IgD-negative memory B cell (primary cell): ENCODE data around the gene VPS13D. TPM values are rescaled to one million over a fixed set of nuclear protein-coding genes. Genes with fewer than 3 reads are reported as not detected.

Experiments used
- H3K27ac Mint-ChIP-seq, 3 donors: one replicate each; pipeline ENCODE4 v1.8.0; 2020 to 2022; ENCODE audit warnings: mild to moderate bottlenecking in 3 of 3, mixed read lengths in 3 of 3, moderate library complexity in 1 of 3
- H3K27me3 Mint-ChIP-seq: one replicate; pipeline ENCODE4 v1.8.0; 2021; ENCODE audit warnings: mixed read lengths
- H3K36me3 Mint-ChIP-seq: one replicate; pipeline ENCODE4 v1.8.0; 2020; ENCODE audit warnings: mild to moderate bottlenecking, mixed read lengths
- H3K4me1 Mint-ChIP-seq, 3 donors: one replicate each; pipeline ENCODE4 v1.8.0; 2020 to 2022; ENCODE audit warnings: mixed read lengths in 3 of 3, mild to moderate bottlenecking in 1 of 3
- H3K4me3 Mint-ChIP-seq, 4 donors: one replicate each; pipeline ENCODE4 v1.8.0; 2020 to 2022; ENCODE audit warnings: mild to moderate bottlenecking in 4 of 4, mixed read lengths in 4 of 4, moderate library complexity in 3 of 4
- H3K9me3 Mint-ChIP-seq, 3 donors: one replicate each; pipeline ENCODE4 v1.8.0; 2020 to 2021; ENCODE audit warnings: mixed read lengths in 3 of 3, mild to moderate bottlenecking in 1 of 3
- polyA plus RNA-seq: library from polyadenylated mRNA; unstranded; fragments of 300-500 nt; fragmentation: Illumina TruSeq; gene quantifications from one replicate; pipeline ENCODE4 v1.2.3, GENCODE V29; 2021

Gene VPS13D
- polyA plus RNA-seq, 1 donor from 2014 or later, result 8.9 TPM

DNA sequence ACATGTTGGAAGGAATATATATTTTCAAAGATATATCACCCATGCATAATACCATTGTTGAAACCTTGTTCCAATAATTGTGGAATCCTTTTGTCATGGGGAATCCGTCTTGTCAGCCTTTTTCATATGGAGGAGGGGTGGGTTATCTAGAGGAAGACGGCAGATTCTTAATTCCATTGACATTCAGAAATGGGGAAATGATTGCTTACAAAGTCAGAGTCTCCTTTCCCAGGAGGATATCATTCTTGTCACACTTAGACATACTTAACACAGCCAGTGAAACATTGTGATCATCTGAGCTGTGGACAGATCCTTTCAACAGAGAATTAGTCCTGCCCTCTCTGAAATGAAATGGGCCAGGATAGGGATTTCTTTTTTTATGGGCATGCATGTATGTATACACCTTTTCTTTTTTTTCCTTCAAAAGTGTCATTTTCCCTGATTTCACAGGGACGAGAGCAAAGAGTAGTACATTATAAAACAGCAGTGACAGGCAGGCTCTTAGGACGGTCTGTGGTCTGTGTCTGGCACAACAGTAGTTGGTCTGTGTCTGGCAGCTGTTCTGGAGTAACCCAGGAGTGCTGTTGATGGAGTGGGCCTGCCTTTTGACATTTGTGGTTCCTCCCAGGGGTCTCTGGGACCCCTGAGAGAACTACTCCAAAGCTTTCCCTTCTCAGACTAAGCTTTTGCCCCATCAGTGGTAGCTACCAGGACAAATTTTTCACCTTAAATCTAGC is 50.1 kb downstream of the VPS13D start:
- H3K4me3 Mint-ChIP-seq, result no peak overlapping the region
- H3K27me3 Mint-ChIP-seq, result no peaks in the 10 kb centered on the region
- H3K27ac Mint-ChIP-seq, result peak overlapping the region in 2 of 3 donors; percentile 23 to 39
- peaks cover 0 to 2% (median 0%) of the 10 kb centered on the region in 3 donors for H3K4me1 Mint-ChIP-seq
- no peaks in the 10 kb centered on the region for H3K9me3 Mint-ChIP-seq
- H3K36me3 Mint-ChIP-seq, result peaks cover 2% of the 10 kb centered on the region

GRCh38 chr1:12282142-12282541 is 52.3 kb downstream of the VPS13D start:
- Mint-ChIP-seq H3K36me3 (peaks cover 3% of the 10 kb centered on the region), H3K4me1 (peaks cover 2 to 9% (median 5%) of the 10 kb centered on the region in 3 donors), H3K27ac (no peak overlapping the region), H3K27me3 (no peaks in the 10 kb centered on the region), H3K9me3 (no peaks in the 10 kb centered on the region), H3K4me3 (no peak overlapping the region)

- Mint-ChIP-seq H3K36me3 (peaks cover 4% of the 10 kb centered on the region), H3K27ac (no peak overlapping the region), H3K27me3 (no peaks in the 10 kb centered on the region)
These were observed 54.7 kb downstream of the VPS13D start for GRCh38 chr1:12284486-12284885.

DNA sequence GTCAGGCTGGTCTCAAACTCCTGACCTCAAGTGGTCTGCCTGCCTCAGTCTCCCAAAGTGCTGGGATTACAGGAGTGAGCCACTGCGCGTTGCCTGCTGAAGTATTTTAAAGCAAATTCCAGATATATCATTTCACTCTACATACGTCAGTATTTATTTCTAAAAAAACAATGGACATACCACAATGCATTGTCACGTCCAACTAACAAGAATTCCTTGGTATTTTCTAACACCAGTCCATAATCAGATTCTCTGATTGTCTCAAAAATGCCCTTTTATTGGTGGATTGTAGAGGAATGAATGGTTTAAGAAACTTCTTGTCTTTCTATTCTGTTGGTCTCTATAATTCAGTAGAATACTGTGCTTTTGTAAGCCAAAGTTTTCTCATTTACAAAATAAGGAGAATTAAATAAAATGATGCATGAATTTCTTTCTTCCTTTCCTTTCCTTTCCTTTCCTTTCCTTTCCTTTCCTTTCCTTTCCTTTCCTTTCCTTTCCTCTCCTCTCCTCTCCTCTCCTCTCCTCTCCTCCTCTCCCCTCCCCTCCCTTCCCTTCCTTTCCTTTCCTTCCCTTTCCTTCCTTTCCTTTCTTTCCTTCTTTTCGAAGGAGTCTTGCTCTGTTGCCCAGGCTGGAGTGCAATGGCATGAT is 55.8 kb downstream of the VPS13D start:
- peaks cover 7 to 14% (median 12%) of the 10 kb centered on the region in 3 donors for H3K4me1 Mint-ChIP-seq
- H3K9me3 Mint-ChIP-seq, result no peaks in the 10 kb centered on the region

More at GRCh38 chr1:12284486-12284885, 54.7 kb downstream of the VPS13D start:
- H3K4me3 Mint-ChIP-seq, result no peak overlapping the region
- peaks cover 7 to 14% (median 12%) of the 10 kb centered on the region in 3 donors for H3K4me1 Mint-ChIP-seq
- H3K9me3 Mint-ChIP-seq, result no peaks in the 10 kb centered on the region

GRCh38 chr1:12287869-12288268 is 58.0 kb downstream of the VPS13D start:
- Mint-ChIP-seq H3K4me3 (no peak overlapping the region), H3K36me3 (peaks cover 9% of the 10 kb centered on the region), H3K9me3 (no peaks in the 10 kb centered on the region), H3K27me3 (no peaks in the 10 kb centered on the region), H3K27ac (peak overlapping the region in 1 of 3 donors; percentile 69), H3K4me1 (peaks cover 6 to 14% (median 12%) of the 10 kb centered on the region in 3 donors)

More for the DNA sequence above, 55.8 kb downstream of the VPS13D start:
- Mint-ChIP-seq H3K4me3 (no peak overlapping the region), H3K27ac (no peak overlapping the region), H3K36me3 (peaks cover 4% of the 10 kb centered on the region), H3K27me3 (no peaks in the 10 kb centered on the region)

DNA sequence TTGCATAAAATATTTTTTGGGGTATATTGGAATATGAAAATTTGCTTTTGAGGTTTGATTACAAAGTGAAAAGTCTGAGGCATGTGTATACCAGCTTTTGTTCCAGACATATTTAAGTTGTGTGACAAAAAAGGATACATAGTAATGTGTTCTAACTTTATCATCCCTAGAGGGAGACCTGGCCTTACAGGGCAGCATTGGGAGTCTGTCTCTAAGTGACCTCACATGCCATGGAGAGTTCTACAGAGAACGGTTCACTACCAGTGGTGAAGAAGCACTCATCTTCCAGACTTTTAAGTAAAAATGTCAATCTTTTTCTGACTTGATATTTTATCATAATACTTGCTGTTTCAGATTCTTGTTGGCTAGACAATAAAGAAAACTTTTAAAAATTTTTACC is 61.0 kb downstream of the VPS13D start:
- peak overlapping the region in 1 of 3 donors; percentile 19 for H3K27ac Mint-ChIP-seq
- H3K36me3 Mint-ChIP-seq, result peaks cover 12% of the 10 kb centered on the region
- H3K4me3 Mint-ChIP-seq, result no peak overlapping the region
- peaks cover 6 to 14% (median 12%) of the 10 kb centered on the region in 3 donors for H3K4me1 Mint-ChIP-seq
- H3K9me3 Mint-ChIP-seq, result no peaks in the 10 kb centered on the region
- H3K27me3 Mint-ChIP-seq, result no peaks in the 10 kb centered on the region

GRCh38 chr1:12293416-12293815 is 63.6 kb downstream of the VPS13D start:
- H3K36me3 Mint-ChIP-seq, result peaks cover 10% of the 10 kb centered on the region
- no peaks in the 10 kb centered on the region for H3K27me3 Mint-ChIP-seq
- H3K27ac Mint-ChIP-seq, result no peak overlapping the region
- no peaks in the 10 kb centered on the region for H3K9me3 Mint-ChIP-seq
- no peak overlapping the region for H3K4me3 Mint-ChIP-seq
- no peaks in the 10 kb centered on the region for H3K4me1 Mint-ChIP-seq

DNA sequence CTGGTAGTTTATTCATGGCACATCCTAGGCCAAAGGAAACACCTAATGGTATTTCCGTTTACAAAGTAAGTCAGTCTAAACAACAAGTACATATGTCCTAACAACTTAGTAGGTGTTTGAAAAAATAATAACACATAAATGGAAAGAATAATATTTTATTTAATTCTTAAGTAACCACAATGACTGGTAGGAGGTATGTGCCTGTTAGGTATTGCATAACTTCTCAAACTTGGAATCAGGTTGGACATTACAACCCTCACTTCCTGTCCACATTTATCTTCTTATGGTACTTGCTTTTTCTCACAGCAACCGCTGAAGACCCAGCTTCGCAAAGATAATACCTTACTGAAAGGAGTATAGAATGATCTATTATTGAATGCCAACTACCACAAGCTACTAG is 64.2 kb downstream of the VPS13D start:
- H3K4me3 Mint-ChIP-seq, result no peak overlapping the region
- H3K27ac Mint-ChIP-seq, result no peak overlapping the region
- peaks cover 8% of the 10 kb centered on the region for H3K36me3 Mint-ChIP-seq
- no peaks in the 10 kb centered on the region for H3K9me3 Mint-ChIP-seq
- no peaks in the 10 kb centered on the region for H3K4me1 Mint-ChIP-seq
- no peaks in the 10 kb centered on the region for H3K27me3 Mint-ChIP-seq

GRCh38 chr1:12296016-12296415 is 66.2 kb downstream of the VPS13D start:
- H3K9me3 Mint-ChIP-seq, result no peaks in the 10 kb centered on the region
- H3K27me3 Mint-ChIP-seq, result no peaks in the 10 kb centered on the region
- H3K27ac Mint-ChIP-seq, result no peak overlapping the region
- no peak overlapping the region for H3K4me3 Mint-ChIP-seq
- peaks cover 8% of the 10 kb centered on the region for H3K36me3 Mint-ChIP-seq
- no peaks in the 10 kb centered on the region for H3K4me1 Mint-ChIP-seq

DNA sequence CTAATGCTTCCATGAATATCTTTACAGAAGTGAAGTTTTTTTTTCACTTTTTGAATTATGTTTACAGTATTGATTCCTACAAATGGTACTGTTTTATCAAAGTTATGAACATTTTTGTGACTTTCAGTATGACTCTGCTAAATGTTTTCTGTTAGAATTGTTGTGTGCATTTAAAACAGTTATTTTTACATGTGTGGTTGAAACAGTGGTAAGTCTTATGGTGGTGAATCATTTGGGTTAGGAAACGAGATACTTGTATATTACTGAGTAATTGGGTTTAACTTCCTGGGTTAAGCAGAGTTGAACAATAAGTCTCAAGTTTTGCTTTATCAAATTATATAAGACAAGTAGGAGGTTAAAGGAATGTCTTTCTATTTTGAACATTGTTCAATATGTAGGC is 66.8 kb downstream of the VPS13D start:
- H3K9me3 Mint-ChIP-seq, result no peaks in the 10 kb centered on the region
- H3K27me3 Mint-ChIP-seq, result no peaks in the 10 kb centered on the region
- H3K4me3 Mint-ChIP-seq, result no peak overlapping the region
- no peak overlapping the region for H3K27ac Mint-ChIP-seq
- H3K4me1 Mint-ChIP-seq, result no peaks in the 10 kb centered on the region
- H3K36me3 Mint-ChIP-seq, result peaks cover 5% of the 10 kb centered on the region

DNA sequence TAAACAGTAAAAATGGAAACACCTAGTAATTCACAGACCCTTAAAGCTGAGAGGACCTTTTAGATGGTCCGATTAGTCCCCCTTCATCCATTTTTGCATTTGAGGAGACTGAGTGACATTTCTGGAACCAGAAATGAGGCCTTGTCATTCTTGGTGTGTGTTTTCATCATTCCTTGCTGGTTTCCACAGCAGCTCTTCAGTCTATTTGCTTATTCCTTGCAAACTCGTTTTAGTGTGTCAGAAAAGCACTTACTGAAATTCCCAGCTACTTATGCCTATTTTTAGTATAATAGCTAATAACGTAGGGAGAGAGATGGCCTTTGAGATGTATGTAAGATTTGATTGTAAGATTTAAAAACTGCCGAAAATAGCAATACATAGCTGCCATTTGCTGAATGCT is 70.9 kb downstream of the VPS13D start:
- Mint-ChIP-seq H3K4me3 (no peak overlapping the region), H3K36me3 (no peaks in the 10 kb centered on the region), H3K27me3 (no peaks in the 10 kb centered on the region)

GRCh38 chr1:12301518-12302237 is 71.8 kb downstream of the VPS13D start:
- Mint-ChIP-seq H3K4me1 (no peaks in the 10 kb centered on the region), H3K27ac (no peak overlapping the region), H3K9me3 (no peaks in the 10 kb centered on the region), H3K36me3 (peaks cover 4% of the 10 kb centered on the region), H3K4me3 (no peak overlapping the region), H3K27me3 (no peaks in the 10 kb centered on the region)

More for the DNA sequence above, 70.9 kb downstream of the VPS13D start:
- Mint-ChIP-seq H3K27ac (peak overlapping the region in 1 of 3 donors; percentile 43), H3K9me3 (no peaks in the 10 kb centered on the region), H3K4me1 (no peaks in the 10 kb centered on the region)

DNA sequence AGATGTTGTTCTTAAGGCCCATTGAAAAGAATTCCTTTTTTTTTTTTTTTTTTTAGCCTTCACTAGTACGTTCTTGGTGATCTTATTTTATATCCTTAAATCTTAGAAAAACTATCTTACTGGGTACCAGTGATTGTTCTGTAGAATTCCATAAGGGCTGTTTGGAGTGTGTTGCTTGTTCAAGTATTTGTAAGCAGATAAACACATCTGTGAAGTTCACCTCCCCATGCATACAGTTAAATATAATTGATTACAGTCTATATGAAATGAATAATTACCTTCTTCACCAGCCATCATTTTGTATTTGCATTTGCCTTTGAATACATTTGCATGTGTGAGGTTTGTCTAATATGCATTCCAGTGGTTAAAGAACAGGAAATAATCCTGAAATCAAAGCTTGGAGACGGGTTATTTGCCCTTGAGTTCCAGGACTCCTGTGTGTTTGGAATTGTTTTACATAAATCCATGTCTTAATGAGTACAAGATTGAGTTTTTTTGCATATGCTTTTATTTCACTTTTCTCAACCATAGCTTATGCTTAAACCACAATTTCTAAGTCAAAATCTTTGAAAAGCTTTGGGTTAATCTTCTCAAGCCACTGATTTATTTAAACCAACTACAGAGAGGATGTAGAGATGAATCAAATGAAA is 73.1 kb downstream of the VPS13D start:
- H3K27ac Mint-ChIP-seq, result no peak overlapping the region
- no peaks in the 10 kb centered on the region for H3K9me3 Mint-ChIP-seq

GRCh38 chr1:12305377-12305776 is 75.5 kb downstream of the VPS13D start:
- H3K9me3 Mint-ChIP-seq, result no peaks in the 10 kb centered on the region
- no peak overlapping the region for H3K4me3 Mint-ChIP-seq
- no peaks in the 10 kb centered on the region for H3K4me1 Mint-ChIP-seq
- no peak overlapping the region for H3K27ac Mint-ChIP-seq
- H3K36me3 Mint-ChIP-seq, result peaks cover 12% of the 10 kb centered on the region
- H3K27me3 Mint-ChIP-seq, result no peaks in the 10 kb centered on the region

More for the DNA sequence above, 73.1 kb downstream of the VPS13D start:
- Mint-ChIP-seq H3K36me3 (peaks cover 12% of the 10 kb centered on the region), H3K4me3 (no peak overlapping the region), H3K27me3 (no peaks in the 10 kb centered on the region), H3K4me1 (no peaks in the 10 kb centered on the region)
